Neural crest cell (in vitro differentiated cells): Measurements from ENCODE around the gene ARFGEF2. TPM values are rescaled to one million over a fixed set of nuclear protein-coding genes. Genes with fewer than 3 reads are reported as not detected.

Experiments used
- DNase-seq: peaks from one replicate; pipeline ENCODE4 v3.0.0; 2021; ENCODE audit warnings: low read depth, mixed read lengths, low spot score
- H3K27ac Mint-ChIP-seq: one replicate; pipeline ENCODE4 v1.8.0; 2021; ENCODE audit warnings: mild to moderate bottlenecking, mixed read lengths; ENCODE audit not compliant: unreplicated experiment
- H3K27me3 Mint-ChIP-seq: 2 replicates; pipeline ENCODE4 v1.8.0; 2021; ENCODE audit warnings: low read depth, mild to moderate bottlenecking, mixed read lengths
- H3K36me3 Mint-ChIP-seq: 2 replicates; pipeline ENCODE4 v1.8.0; 2021; ENCODE audit warnings: low read depth, mild to moderate bottlenecking, mixed read lengths
- H3K4me1 Mint-ChIP-seq: 2 replicates; pipeline ENCODE4 v1.8.0; 2021; ENCODE audit warnings: mixed read lengths
- H3K4me3 Mint-ChIP-seq: one replicate; pipeline ENCODE4 v1.8.0; 2021; ENCODE audit warnings: mild to moderate bottlenecking, mixed read lengths
- H3K9me3 Mint-ChIP-seq: 2 replicates; pipeline ENCODE4 v1.8.0; 2021; ENCODE audit warnings: mixed read lengths
- CTCF ChIP-seq: fragments of 200-600 bp; sonication (generic); conservative IDR thresholded peaks from 2 replicates; pipeline ENCODE4 v1.5.0; 2021; ENCODE audit warnings: antibody characterized with exemption, mild to moderate bottlenecking
- total RNA-seq: library from RNA; stranded (reverse); gene quantifications from 2 replicates; pipeline ENCODE4 v1.2.1, GENCODE V29; 2021

Gene ARFGEF2
- total RNA-seq, 1 donor from 2014 or later: 18.0 TPM

- no peak for TF ChIP-seq CTCF
- H3K9me3 Mint-ChIP-seq: peaks cover 3% of the 10 kb centered on the region
- no peak overlapping the region for H3K4me3 Mint-ChIP-seq
- peaks cover 10% of the 10 kb centered on the region for H3K4me1 Mint-ChIP-seq
- peaks cover 7% of the 10 kb centered on the region for H3K36me3 Mint-ChIP-seq
- no peak for DNase-seq
- no peaks in the 10 kb centered on the region for H3K27me3 Mint-ChIP-seq
- H3K27ac Mint-ChIP-seq: no peak overlapping the region
These were observed 16.2 kb downstream of the ARFGEF2 start for GRCh38 chr20:48937674-48938073.

GRCh38 chr20:48938670-48939069 is 17.2 kb downstream of the ARFGEF2 start:
- Mint-ChIP-seq H3K27me3 (no peaks in the 10 kb centered on the region), H3K27ac (no peak overlapping the region), H3K36me3 (peaks cover 7% of the 10 kb centered on the region), H3K4me1 (peaks cover 10% of the 10 kb centered on the region), H3K4me3 (no peak overlapping the region), H3K9me3 (peaks cover 3% of the 10 kb centered on the region)
- DNase-seq: no peak
- no peak for TF ChIP-seq CTCF

- Mint-ChIP-seq H3K27me3 (no peaks in the 10 kb centered on the region), H3K9me3 (no peaks in the 10 kb centered on the region), H3K4me1 (peaks cover 5% of the 10 kb centered on the region), H3K4me3 (no peak overlapping the region), H3K27ac (no peak overlapping the region), H3K36me3 (peaks cover 5% of the 10 kb centered on the region)
- no peak for TF ChIP-seq CTCF
- DNase-seq: no peak
These were observed 18.7 kb downstream of the ARFGEF2 start for GRCh38 chr20:48940170-48940569.

- Mint-ChIP-seq H3K9me3 (no peaks in the 10 kb centered on the region), H3K36me3 (peaks cover 5% of the 10 kb centered on the region), H3K4me3 (no peak overlapping the region), H3K27ac (no peak overlapping the region), H3K27me3 (no peaks in the 10 kb centered on the region), H3K4me1 (peaks cover 5% of the 10 kb centered on the region)
- no peak for DNase-seq
- no peak for TF ChIP-seq CTCF
These were observed 20.0 kb downstream of the ARFGEF2 start for GRCh38 chr20:48941467-48941866.

GRCh38 chr20:48942730-48943129 is 21.2 kb downstream of the ARFGEF2 start:
- DNase-seq: no peak

More at GRCh38 chr20:48942730-48943129, 21.2 kb downstream of the ARFGEF2 start:
- Mint-ChIP-seq H3K9me3 (no peaks in the 10 kb centered on the region), H3K27me3 (no peaks in the 10 kb centered on the region), H3K36me3 (no peaks in the 10 kb centered on the region), H3K27ac (no peak overlapping the region), H3K4me1 (no peaks in the 10 kb centered on the region), H3K4me3 (no peak overlapping the region)
- no peak for TF ChIP-seq CTCF
